SU-DHL-6 (cell line): ENCODE data around the gene OBSCN.
"Not testable (repeated sequence)": the region's sequence is repeated elsewhere in the genome, so short reads cannot be mapped to it uniquely, and the experiment has no call there.

ENCODE experiments used
- H2AFZ ChIP-seq: fragments of 200-600 bp; sonication (generic); 2 replicates; pipeline ENCODE4 v1.6.1; 2014; ENCODE audit warnings: low read depth, mild to moderate bottlenecking, moderate library complexity, mixed read lengths, antibody characterized with exemption, low read length; ENCODE audit not compliant: severe bottlenecking
- H3F3A ChIP-seq: fragments of 200-600 bp; shearing (Covaris generic); 2 replicates; pipeline ENCODE4 v1.6.0; 2016; ENCODE audit warnings: antibody characterized with exemption, mild to moderate bottlenecking; ENCODE audit not compliant: insufficient read depth
- H3K27ac ChIP-seq: fragments of 200-600 bp; sonication (generic); 2 replicates; pipeline ENCODE4 v1.5.1; 2016; ENCODE audit warnings: low read depth, mild to moderate bottlenecking, low read length, moderate library complexity, mixed read lengths
- H3K27me3 ChIP-seq: fragments of 200-600 bp; sonication (generic), shearing (Covaris generic); 2 replicates; pipeline ENCODE4 v1.6.0; 2014; ENCODE audit warnings: mild to moderate bottlenecking, low read length
- H3K36me3 ChIP-seq: fragments of 200-600 bp; sonication (generic); 2 replicates; pipeline ENCODE4 v1.6.1; 2014; ENCODE audit warnings: mild to moderate bottlenecking, low read length, mixed read lengths
- H3K4me2 ChIP-seq: fragments of 300-600, 200-600 bp; shearing (Covaris generic), sonication (generic); 2 replicates; pipeline ENCODE4 v1.6.0; 2014; ENCODE audit warnings: low read length, low read depth, mild to moderate bottlenecking; ENCODE audit not compliant: poor library complexity, severe bottlenecking
- H3K4me3 ChIP-seq: fragments of 200-600 bp; sonication (generic); 2 replicates; pipeline ENCODE4 v1.5.1; 2014; ENCODE audit warnings: antibody characterized with exemption, low read length, mild to moderate bottlenecking, mixed read lengths; ENCODE audit not compliant: insufficient read depth, poor library complexity, severe bottlenecking
- H3K79me2 ChIP-seq: fragments of 200-600 bp; sonication (generic); 2 replicates; pipeline ENCODE4 v1.6.1; 2014; ENCODE audit warnings: mild to moderate bottlenecking, low read length, moderate library complexity; ENCODE audit not compliant: insufficient read depth
- H3K9ac ChIP-seq: fragments of 200-600 bp; sonication (generic); 2 replicates; pipeline ENCODE4 v1.7.0; 2014; ENCODE audit warnings: mild to moderate bottlenecking, low read length
- H3K9me2 ChIP-seq: fragments of 200-600 bp; sonication (generic); replicated peaks from 2 replicates; pipeline ENCODE4 v1.6.1; 2014; ENCODE audit warnings: low read length; ENCODE audit not compliant: insufficient read depth
- H3K9me3 ChIP-seq: fragments of 200-600 bp; sonication (generic); 2 replicates; pipeline ENCODE4 v1.6.1; 2014; ENCODE audit warnings: low read length, mixed read lengths; ENCODE audit not compliant: insufficient read depth
- H4K20me1 ChIP-seq: fragments of 200-600 bp; sonication (generic); 2 replicates; pipeline ENCODE4 v1.6.1; 2014; ENCODE audit warnings: low read depth, mild to moderate bottlenecking, antibody characterized with exemption, low read length, moderate library complexity, mixed read lengths
- CTCF ChIP-seq: fragments of 200-600 bp; sonication (generic); IDR thresholded peaks from one replicate; pipeline ENCODE4 v1.5.1; 2017; ENCODE audit warnings: antibody characterized with exemption, mild to moderate bottlenecking, low read length, moderate library complexity; ENCODE audit not compliant: insufficient read depth, poor library complexity, severe bottlenecking
- EZH2phosphoT487 ChIP-seq: fragments of 200-600 bp; sonication (generic), shearing (Covaris generic); conservative IDR thresholded peaks from 2 replicates; pipeline ENCODE4 v1.6.1; 2018; ENCODE audit warnings: mild to moderate bottlenecking, antibody characterized with exemption, low read length, moderate library complexity, mixed read lengths

The OBSCN gene

GRCh38 chr1:228219962-228220780, 12.3 kb downstream of the OBSCN start:
- H3K9me2 ChIP-seq, result no peaks in the 10 kb centered on the region
- no peak overlapping the region for H3K4me2 ChIP-seq
- TF ChIP-seq CTCF (no peak), EZH2phosphoT487 (no peak)
- no peaks in the 10 kb centered on the region for H3F3A ChIP-seq
- H3K4me3 ChIP-seq, result no peak overlapping the region
- no peaks in the 10 kb centered on the region for H3K79me2 ChIP-seq
- H2AFZ ChIP-seq, result no peak overlapping the region
- H3K27ac ChIP-seq, result no peak overlapping the region
- H3K9ac ChIP-seq, result no peak overlapping the region
- H3K27me3 ChIP-seq, result no peaks in the 10 kb centered on the region
- no peaks in the 10 kb centered on the region for H3K36me3 ChIP-seq
- H4K20me1 ChIP-seq, result no peaks in the 10 kb centered on the region
- no peaks in the 10 kb centered on the region for H3K9me3 ChIP-seq

- H3K4me2 ChIP-seq, H3K27me3 ChIP-seq, H3K27ac ChIP-seq, H3F3A ChIP-seq, H3K79me2 ChIP-seq, H3K9me2 ChIP-seq, H4K20me1 ChIP-seq, H2AFZ ChIP-seq, H3K9ac ChIP-seq, H3K4me3 ChIP-seq, H3K36me3 ChIP-seq, H3K9me3 ChIP-seq: not testable (repeated sequence)
Measured at GRCh38 chr1:228221097-228221496, 13.3 kb downstream of the OBSCN start.

GRCh38 chr1:228222548-228222947, 14.7 kb downstream of the OBSCN start:
- no peak overlapping the region for H3K9ac ChIP-seq
- no peak overlapping the region for H3K4me2 ChIP-seq
- H4K20me1 ChIP-seq, result no peaks in the 10 kb centered on the region
- H3K9me2 ChIP-seq, result no peaks in the 10 kb centered on the region
- H3K27me3 ChIP-seq, result no peaks in the 10 kb centered on the region
- TF ChIP-seq EZH2phosphoT487 (no peak), CTCF (no peak)
- H3K27ac ChIP-seq, result no peak overlapping the region
- H2AFZ ChIP-seq, result no peak overlapping the region
- H3K79me2 ChIP-seq, result no peaks in the 10 kb centered on the region
- no peaks in the 10 kb centered on the region for H3F3A ChIP-seq
- H3K36me3 ChIP-seq, result no peaks in the 10 kb centered on the region
- no peaks in the 10 kb centered on the region for H3K9me3 ChIP-seq
- H3K4me3 ChIP-seq, result no peak overlapping the region
